Calu3 (cell line): ENCODE data around the gene DAB1. TPM values are rescaled to one million over a fixed set of nuclear protein-coding genes. Genes with fewer than 3 reads are reported as not detected.

Experiments
- BruUV-seq: library from RNA; stranded (reverse); fragments of 400-500 nt; replicated peaks from 2 replicates; lab custom pipeline; 2021; lab: Mats Ljungman, UMichigan
- CTCF ChIA-PET: fragments of 300-600 bp; sonication (Branson Sonifier 250); formaldehyde crosslinking; loops from one replicate; lab custom pipeline; 2022; ENCODE audit warnings: antibody characterized with exemption; lab: Charles Lee
- DNase-seq: peaks from one replicate; pipeline ENCODE4 v3.0.0; 2022
- H3K27ac Mint-ChIP-seq: one replicate; pipeline ENCODE4 v1.8.0; 2022; ENCODE audit warnings: mixed read lengths; ENCODE audit not compliant: unreplicated experiment
- H3K27me3 Mint-ChIP-seq: one replicate; pipeline ENCODE4 v1.8.0; 2022; ENCODE audit warnings: mixed read lengths; ENCODE audit not compliant: unreplicated experiment
- H3K36me3 Mint-ChIP-seq: one replicate; pipeline ENCODE4 v1.8.0; 2022; ENCODE audit warnings: mild to moderate bottlenecking, moderate library complexity, mixed read lengths; ENCODE audit not compliant: insufficient read depth, unreplicated experiment
- H3K4me1 Mint-ChIP-seq: one replicate; pipeline ENCODE4 v1.8.0; 2022; ENCODE audit warnings: mild to moderate bottlenecking, low read depth, mixed read lengths; ENCODE audit not compliant: unreplicated experiment
- H3K4me3 Mint-ChIP-seq: one replicate; pipeline ENCODE4 v1.8.0; 2022; ENCODE audit warnings: mild to moderate bottlenecking, low read depth, moderate library complexity, mixed read lengths; ENCODE audit not compliant: unreplicated experiment
- H3K9me3 Mint-ChIP-seq: one replicate; pipeline ENCODE4 v1.8.0; 2022; ENCODE audit warnings: low read depth, mixed read lengths; ENCODE audit not compliant: unreplicated experiment
- intact Hi-C: fragments of 100-400 bp; cut with micrococcal nuclease; formaldehyde crosslinking; loops from one replicate; pipeline ENCODE4 v1.10.0; 2022; ENCODE audit not compliant: unreplicated experiment
- total RNA-seq: library from RNA; stranded (reverse); gene quantifications from 2 replicates; pipeline ENCODE4 v1.2.3, GENCODE V29; 2022
- TF ChIP-seq, protein P1 (sequence below): fragments of 200-600 bp; IDR thresholded peaks from one replicate; pipeline ENCODE4 v1.8.0; 2022; ENCODE audit warnings: antibody characterized with exemption; ENCODE audit not compliant: unreplicated experiment

DAB1 gene
- total RNA-seq, 1 experiment from 2014 or later, result not detected

DNA sequence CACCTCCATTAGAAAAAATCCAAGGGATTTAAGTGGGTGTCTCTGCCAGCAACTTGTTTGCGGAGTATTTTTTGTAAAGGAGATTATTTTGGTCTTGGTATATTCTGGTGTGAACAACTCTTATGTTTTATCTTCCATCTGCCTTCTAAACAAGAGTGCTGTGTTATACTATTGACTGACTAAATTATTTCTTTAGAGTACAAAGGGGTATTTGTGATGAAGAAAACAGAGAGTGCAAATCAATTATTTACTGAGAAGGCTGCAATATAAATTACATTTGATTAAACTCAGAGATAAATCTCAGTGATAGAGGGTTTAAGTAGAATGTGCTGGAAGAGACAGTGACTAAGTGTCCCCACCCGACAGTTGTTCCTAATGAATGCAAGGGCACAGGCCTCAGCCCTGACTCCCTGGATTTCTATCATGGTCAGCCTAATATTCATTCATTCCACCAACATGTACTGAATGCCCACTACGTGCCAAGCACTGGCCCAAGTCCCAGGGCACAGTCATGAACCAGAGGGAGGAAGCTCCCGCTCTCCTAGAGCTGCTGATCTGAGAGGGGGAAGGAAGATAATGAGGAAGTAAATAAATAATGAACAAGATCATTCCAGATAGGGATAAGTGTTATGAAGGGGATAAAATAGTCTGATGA lies 261.1 kb downstream of the DAB1 start:
- Mint-ChIP-seq H3K4me3 (no peak overlapping the region), H3K36me3 (no peaks in the 10 kb centered on the region), H3K9me3 (peaks cover 3% of the 10 kb centered on the region), H3K27ac (no peak overlapping the region), H3K4me1 (no peaks in the 10 kb centered on the region), H3K27me3 (no peaks in the 10 kb centered on the region)
- TF ChIP-seq, protein P1, sequence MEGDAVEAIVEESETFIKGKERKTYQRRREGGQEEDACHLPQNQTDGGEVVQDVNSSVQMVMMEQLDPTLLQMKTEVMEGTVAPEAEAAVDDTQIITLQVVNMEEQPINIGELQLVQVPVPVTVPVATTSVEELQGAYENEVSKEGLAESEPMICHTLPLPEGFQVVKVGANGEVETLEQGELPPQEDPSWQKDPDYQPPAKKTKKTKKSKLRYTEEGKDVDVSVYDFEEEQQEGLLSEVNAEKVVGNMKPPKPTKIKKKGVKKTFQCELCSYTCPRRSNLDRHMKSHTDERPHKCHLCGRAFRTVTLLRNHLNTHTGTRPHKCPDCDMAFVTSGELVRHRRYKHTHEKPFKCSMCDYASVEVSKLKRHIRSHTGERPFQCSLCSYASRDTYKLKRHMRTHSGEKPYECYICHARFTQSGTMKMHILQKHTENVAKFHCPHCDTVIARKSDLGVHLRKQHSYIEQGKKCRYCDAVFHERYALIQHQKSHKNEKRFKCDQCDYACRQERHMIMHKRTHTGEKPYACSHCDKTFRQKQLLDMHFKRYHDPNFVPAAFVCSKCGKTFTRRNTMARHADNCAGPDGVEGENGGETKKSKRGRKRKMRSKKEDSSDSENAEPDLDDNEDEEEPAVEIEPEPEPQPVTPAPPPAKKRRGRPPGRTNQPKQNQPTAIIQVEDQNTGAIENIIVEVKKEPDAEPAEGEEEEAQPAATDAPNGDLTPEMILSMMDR, result no peak
- DNase-seq, result no peak
- CTCF ChIA-PET, result no interaction called here
- intact Hi-C loops, result no loop called here
- BruUV-seq, result no TSS peak

DNA sequence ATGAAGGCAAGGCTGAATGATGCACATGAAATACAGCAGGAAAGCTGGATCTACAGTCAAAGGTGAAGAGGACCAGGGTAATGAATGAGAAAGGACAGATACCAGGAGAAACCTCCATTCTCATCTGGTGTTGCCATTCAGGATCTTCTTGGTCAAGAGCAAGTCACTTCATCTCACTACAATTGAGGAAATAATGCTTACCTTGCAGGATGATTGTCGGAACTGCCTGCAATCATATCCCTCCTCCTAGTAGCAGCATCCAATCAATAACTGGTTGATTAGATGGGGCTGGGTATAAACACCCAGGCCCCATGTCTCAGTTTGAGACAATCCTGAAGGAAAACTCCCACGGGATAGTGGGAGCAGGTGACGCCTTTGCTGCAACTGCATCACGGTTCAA lies 263.3 kb downstream of the DAB1 start:
- Mint-ChIP-seq H3K4me3 (no peak overlapping the region), H3K36me3 (peaks cover 4% of the 10 kb centered on the region), H3K27ac (no peak overlapping the region), H3K27me3 (no peaks in the 10 kb centered on the region), H3K9me3 (peaks cover 5% of the 10 kb centered on the region), H3K4me1 (no peaks in the 10 kb centered on the region)
- no TSS peak for BruUV-seq
- no peak for DNase-seq
- TF ChIP-seq, protein P1, result no peak
- intact Hi-C loops, result no loop called here
- CTCF ChIA-PET, result no interaction called here

DNA sequence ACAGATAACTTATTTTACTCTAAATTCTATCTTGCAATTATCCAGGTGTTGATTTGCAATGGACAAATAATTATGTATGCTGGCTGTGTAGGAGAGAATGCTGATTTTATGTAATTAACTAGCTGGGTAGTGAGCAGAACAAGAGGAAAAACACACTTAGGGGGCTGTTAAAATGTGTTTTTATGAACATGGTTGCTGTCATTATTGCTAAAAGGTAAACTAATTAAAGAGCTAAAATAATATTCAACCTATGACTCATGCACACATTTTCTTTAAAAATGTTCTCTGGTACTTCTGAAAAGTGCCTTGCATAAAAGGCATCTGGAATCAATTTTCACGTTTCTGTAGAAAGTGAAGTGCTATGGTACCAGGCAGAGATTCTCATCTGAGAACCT lies 265.3 kb downstream of the DAB1 start:
- intact Hi-C loops, result no loop called here
- Mint-ChIP-seq H3K4me3 (no peak overlapping the region), H3K27ac (no peak overlapping the region), H3K36me3 (peaks cover 4% of the 10 kb centered on the region), H3K9me3 (peaks cover 5% of the 10 kb centered on the region), H3K27me3 (no peaks in the 10 kb centered on the region), H3K4me1 (no peaks in the 10 kb centered on the region)
- TF ChIP-seq, protein P1, result no peak
- DNase-seq, result no peak
- no TSS peak for BruUV-seq
- CTCF ChIA-PET, result no interaction called here

DNA sequence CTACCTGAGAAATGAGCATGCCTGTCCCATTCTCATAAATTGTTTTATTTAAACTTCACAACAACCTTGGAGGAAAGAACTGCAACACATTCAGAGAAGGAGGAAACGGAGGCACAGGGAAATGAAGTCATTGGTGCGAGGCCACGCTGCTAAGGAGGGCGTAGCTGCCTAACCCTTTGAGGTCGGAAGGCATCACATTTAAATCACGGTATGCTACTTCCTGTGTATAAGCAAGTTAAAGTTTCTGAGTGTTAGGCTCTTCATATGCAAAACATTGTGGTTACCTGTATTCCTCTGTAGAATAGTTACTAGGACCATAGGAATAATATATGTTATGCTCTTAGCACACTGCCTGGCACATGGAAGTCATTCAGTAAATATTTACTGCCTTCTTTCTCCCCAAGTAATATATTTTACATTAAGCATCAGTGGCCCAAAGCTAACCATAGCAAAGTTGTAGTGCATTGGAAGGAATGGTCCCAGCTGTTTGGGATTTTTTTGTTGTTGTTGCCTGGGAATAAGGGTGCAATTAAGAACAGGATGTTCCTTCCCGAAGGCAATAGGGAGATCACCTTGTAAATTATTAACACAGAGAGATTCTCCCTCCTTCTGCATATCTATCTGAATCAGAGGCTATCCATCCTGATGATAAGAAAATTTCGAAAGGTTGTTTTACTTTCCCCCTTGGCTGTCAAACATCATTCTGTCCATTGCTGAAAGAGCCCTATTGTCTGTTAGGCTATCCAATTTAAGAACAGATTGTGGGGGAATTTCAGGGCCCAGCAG lies 265.8 kb downstream of the DAB1 start:
- H3K27ac Mint-ChIP-seq, result no peak overlapping the region
- CTCF ChIA-PET, result no interaction called here
- TF ChIP-seq, protein P1, result no peak
- no peak for DNase-seq
- intact Hi-C loops, result no loop called here
- H3K36me3 Mint-ChIP-seq, result peaks cover 4% of the 10 kb centered on the region
- no peaks in the 10 kb centered on the region for H3K27me3 Mint-ChIP-seq
- no peak overlapping the region for H3K4me3 Mint-ChIP-seq
- H3K9me3 Mint-ChIP-seq, result peaks cover 5% of the 10 kb centered on the region
- BruUV-seq, result no TSS peak
- H3K4me1 Mint-ChIP-seq, result no peaks in the 10 kb centered on the region
